Right atrium auricular region (tissue), 2 donors: ENCODE results near the gene SHH. TPM values are rescaled to one million over a fixed set of nuclear protein-coding genes. Genes with fewer than 3 reads are reported as not detected.
"Not testable (repeated sequence)": the region's sequence is repeated elsewhere in the genome, so short reads cannot be mapped to it uniquely, and the experiment has no call there.

ENCODE experiments used
- DNase-seq: peaks from one replicate; pipeline ENCODE4 v3.0.0-alpha.2; 2019; ENCODE audit warnings: low spot score
- H3K27ac ChIP-seq, 2 donors: fragments of 200-600 bp; sonication (generic); 1 replicate in 1 of 2; 2 replicates in 1 of 2; pipeline ENCODE4 v1.5.1; 2016 to 2019
- H3K27me3 ChIP-seq, 2 donors: fragments of 200-600 bp; sonication (generic); one replicate each; pipeline versions ENCODE4 v1.5.1 to v1.6.0; 2017 to 2019
- H3K36me3 ChIP-seq: fragments of 200-600 bp; sonication (generic); one replicate; pipeline ENCODE4 v1.5.1; 2016
- H3K4me1 ChIP-seq, 2 donors: fragments of 200-600 bp; sonication (generic); one replicate each; pipeline versions ENCODE4 v1.5.1 to v1.6.0; 2017 to 2019
- H3K4me3 ChIP-seq, 2 donors: fragments of 200-600 bp; sonication (generic); 1 replicate in 1 of 2; 2 replicates in 1 of 2; pipeline ENCODE4 v1.5.1; 2017 to 2019; ENCODE audit warnings: mild to moderate bottlenecking in 1 of 2, moderate library complexity in 1 of 2
- H3K9me3 ChIP-seq, 2 donors: fragments of 200-600 bp; sonication (generic); one replicate each; pipeline ENCODE4 v1.5.1; 2019
- total RNA-seq, 2 donors: library from RNA; depleted of rRNA; stranded (reverse); fragments of >200 nt; gene quantifications; one replicate each; pipeline ENCODE4 v1.1.0, GENCODE V29; 2016
- TF ChIP-seq, protein P1 (sequence below), 2 donors: fragments of 200-600 bp; sonication (generic); IDR thresholded peaks; one replicate each; pipeline ENCODE4 v1.5.1; 2019; ENCODE audit warnings: antibody characterized with exemption in 2 of 2

Gene SHH
- total RNA-seq, 2 donors from 2014 or later, result not detected

DNA sequence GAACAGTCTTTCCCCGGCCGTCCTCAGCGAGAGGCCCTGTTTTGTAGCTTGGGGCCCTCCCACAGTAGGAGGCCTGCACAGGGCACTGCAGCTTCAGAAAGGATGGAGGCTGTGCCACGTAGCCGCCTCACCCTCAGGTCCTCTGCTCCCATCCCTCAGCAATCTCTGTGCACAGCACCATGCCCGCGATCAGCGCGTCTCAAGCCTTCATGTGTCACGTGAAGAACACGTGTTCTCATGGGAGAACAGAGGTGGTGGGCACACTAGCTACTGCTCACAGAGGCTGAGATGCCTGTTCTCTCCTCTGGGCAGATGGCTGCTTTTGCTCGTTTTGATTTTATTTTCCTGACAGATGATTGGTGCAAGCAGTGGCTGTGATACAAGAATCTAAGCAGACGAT, 8.5 kb upstream of the SHH start:
- TF ChIP-seq, protein P1, sequence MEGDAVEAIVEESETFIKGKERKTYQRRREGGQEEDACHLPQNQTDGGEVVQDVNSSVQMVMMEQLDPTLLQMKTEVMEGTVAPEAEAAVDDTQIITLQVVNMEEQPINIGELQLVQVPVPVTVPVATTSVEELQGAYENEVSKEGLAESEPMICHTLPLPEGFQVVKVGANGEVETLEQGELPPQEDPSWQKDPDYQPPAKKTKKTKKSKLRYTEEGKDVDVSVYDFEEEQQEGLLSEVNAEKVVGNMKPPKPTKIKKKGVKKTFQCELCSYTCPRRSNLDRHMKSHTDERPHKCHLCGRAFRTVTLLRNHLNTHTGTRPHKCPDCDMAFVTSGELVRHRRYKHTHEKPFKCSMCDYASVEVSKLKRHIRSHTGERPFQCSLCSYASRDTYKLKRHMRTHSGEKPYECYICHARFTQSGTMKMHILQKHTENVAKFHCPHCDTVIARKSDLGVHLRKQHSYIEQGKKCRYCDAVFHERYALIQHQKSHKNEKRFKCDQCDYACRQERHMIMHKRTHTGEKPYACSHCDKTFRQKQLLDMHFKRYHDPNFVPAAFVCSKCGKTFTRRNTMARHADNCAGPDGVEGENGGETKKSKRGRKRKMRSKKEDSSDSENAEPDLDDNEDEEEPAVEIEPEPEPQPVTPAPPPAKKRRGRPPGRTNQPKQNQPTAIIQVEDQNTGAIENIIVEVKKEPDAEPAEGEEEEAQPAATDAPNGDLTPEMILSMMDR (IDR thresholded peaks at IDR 0.05), result no peak
- Histone ChIP-seq H3K4me1 (no peaks in the 10 kb centered on the region), H3K9me3 (no peaks in the 10 kb centered on the region), H3K36me3 (no peaks in the 10 kb centered on the region), H3K4me3 (no peak overlapping the region), H3K27me3 (peaks cover 0 to 5% of the 10 kb centered on the region in 2 donors), H3K27ac (no peak overlapping the region)
- DNase-seq, result no peak

- H3K27me3 ChIP-seq, result peaks cover 0 to 5% of the 10 kb centered on the region in 2 donors
- no peak for DNase-seq
- TF ChIP-seq, protein P1 (IDR thresholded peaks at IDR 0.05), result no peak
These were observed 8.0 kb upstream of the SHH start for GRCh38 chr7:155820246-155820645.

GRCh38 chr7:155819186-155819585, 6.9 kb upstream of the SHH start:
- TF ChIP-seq, protein P1 (IDR thresholded peaks at IDR 0.05), result no peak
- H3K27ac ChIP-seq, result no peak overlapping the region
- H3K4me3 ChIP-seq, result no peak overlapping the region
- H3K27me3 ChIP-seq, result peaks cover 0 to 5% of the 10 kb centered on the region in 2 donors
- no peaks in the 10 kb centered on the region for H3K36me3 ChIP-seq
- H3K4me1 ChIP-seq, result no peaks in the 10 kb centered on the region
- no peak for DNase-seq
- no peaks in the 10 kb centered on the region for H3K9me3 ChIP-seq

More at GRCh38 chr7:155820246-155820645, 8.0 kb upstream of the SHH start:
- Histone ChIP-seq H3K4me1 (no peaks in the 10 kb centered on the region), H3K9me3 (no peaks in the 10 kb centered on the region), H3K4me3 (no peak overlapping the region), H3K36me3 (no peaks in the 10 kb centered on the region), H3K27ac (no peak overlapping the region)

GRCh38 chr7:155818820-155819168, 6.5 kb upstream of the SHH start:
- Histone ChIP-seq H3K9me3 (no peaks in the 10 kb centered on the region), H3K36me3 (no peaks in the 10 kb centered on the region), H3K27me3 (peaks cover 0 to 5% of the 10 kb centered on the region in 2 donors), H3K4me1 (no peaks in the 10 kb centered on the region), H3K27ac (no peak overlapping the region), H3K4me3 (no peak overlapping the region)
- DNase-seq, result no peak
- TF ChIP-seq, protein P1 (IDR thresholded peaks at IDR 0.05), result no peak

- no peaks in the 10 kb centered on the region for H3K4me1 ChIP-seq
- DNase-seq, result no peak
- H3K27ac ChIP-seq, result no peak overlapping the region
- H3K36me3 ChIP-seq, result no peaks in the 10 kb centered on the region
- TF ChIP-seq, protein P1 (IDR thresholded peaks at IDR 0.05), result no peak
- H3K4me3 ChIP-seq, result no peak overlapping the region
- H3K27me3 ChIP-seq, result peaks cover 0 to 5% of the 10 kb centered on the region in 2 donors
- no peaks in the 10 kb centered on the region for H3K9me3 ChIP-seq
These were observed 6.0 kb upstream of the SHH start for GRCh38 chr7:155818154-155818819.

DNA sequence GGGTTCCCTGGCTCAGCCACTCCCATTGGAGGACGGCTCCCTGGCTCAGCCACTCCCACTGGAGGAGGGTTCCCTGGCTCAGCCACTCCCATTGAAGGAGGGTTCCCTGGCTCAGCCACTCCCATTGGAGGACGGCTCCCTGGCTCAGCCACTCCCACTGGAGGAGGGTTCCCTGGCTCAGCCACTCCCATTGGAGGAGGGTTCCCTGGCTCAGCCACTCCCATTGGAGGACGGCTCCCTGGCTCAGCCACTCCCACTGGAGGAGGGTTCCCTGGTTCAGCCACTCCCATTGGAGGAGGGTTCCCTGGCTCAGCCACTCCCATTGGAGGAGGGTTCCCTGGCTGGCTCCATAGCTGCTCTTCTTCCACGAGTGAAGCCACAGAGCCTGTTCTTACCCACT, 5.3 kb upstream of the SHH start:
- not testable (repeated sequence) for H3K27me3 ChIP-seq, H3K36me3 ChIP-seq, DNase-seq

More for the DNA sequence above, 5.3 kb upstream of the SHH start:
- H3K9me3 ChIP-seq, H3K4me3 ChIP-seq, H3K4me1 ChIP-seq, H3K27ac ChIP-seq: not testable (repeated sequence)
